WERI-Rb-1 (cell line): ENCODE data around the gene SBK3.

ENCODE experiments used
- DNase-seq: peaks from one replicate; pipeline ENCODE4 v3.0.0-alpha.2; 2020
- H3K27ac ChIP-seq: fragments of 250-450 bp; sonication (Bioruptor Pico); 2 replicates; pipeline ENCODE4 v1.5.1; 2020; ENCODE audit warnings: mild to moderate bottlenecking, moderate library complexity
- H3K27me3 ChIP-seq: fragments of 250-450 bp; sonication (Bioruptor Pico); 2 replicates; pipeline ENCODE4 v1.5.1; 2021; ENCODE audit warnings: mild to moderate bottlenecking, low read depth, moderate library complexity; ENCODE audit not compliant: insufficient read depth, severe bottlenecking
- H3K36me3 ChIP-seq: fragments of 250-450 bp; sonication (Bioruptor Pico); 2 replicates; pipeline ENCODE4 v1.5.1; 2020; ENCODE audit warnings: mild to moderate bottlenecking, moderate library complexity
- H3K4me3 ChIP-seq: 2 replicates; pipeline ENCODE4 v1.5.1; 2011; ENCODE audit warnings: low read depth, mild to moderate bottlenecking, control low read depth, low read length
- H3K9me3 ChIP-seq: fragments of 250-450 bp; sonication (Bioruptor Pico); 2 replicates; pipeline ENCODE4 v1.5.1; 2021; ENCODE audit warnings: mild to moderate bottlenecking, moderate library complexity; ENCODE audit not compliant: severe bottlenecking
- CTCF ChIP-seq: IDR thresholded peaks from 2 replicates; pipeline ENCODE4 v1.5.1; 2011; ENCODE audit warnings: low read depth, mild to moderate bottlenecking, control low read depth, inconsistent platforms, low read length

Gene SBK3

GRCh38 chr19:55546011-55546410 is 668 bp upstream of the SBK3 start:
- no peaks in the 10 kb centered on the region for H3K36me3 ChIP-seq
- no peak overlapping the region for H3K4me3 ChIP-seq
- no peak overlapping the region for H3K27ac ChIP-seq
- no peaks in the 10 kb centered on the region for H3K27me3 ChIP-seq
- no peak for TF ChIP-seq CTCF
- no peaks in the 10 kb centered on the region for H3K9me3 ChIP-seq
- no peak for DNase-seq

- Histone ChIP-seq H3K27ac (no peak overlapping the region), H3K4me3 (no peak overlapping the region), H3K36me3 (no peaks in the 10 kb centered on the region), H3K27me3 (no peaks in the 10 kb centered on the region), H3K9me3 (no peaks in the 10 kb centered on the region)
- no peak for TF ChIP-seq CTCF
- no peak for DNase-seq
Measured at GRCh38 chr19:55544776-55545439, 435 bp downstream of the SBK3 start.

GRCh38 chr19:55544014-55544413 is 1.3 kb downstream of the SBK3 start:
- no peak overlapping the region for H3K27ac ChIP-seq
- no peaks in the 10 kb centered on the region for H3K36me3 ChIP-seq
- no peaks in the 10 kb centered on the region for H3K9me3 ChIP-seq
- no peak for DNase-seq
- H3K4me3 ChIP-seq = no peak overlapping the region
- H3K27me3 ChIP-seq = no peaks in the 10 kb centered on the region
- no peak for TF ChIP-seq CTCF

- H3K9me3 ChIP-seq = no peaks in the 10 kb centered on the region
- no peaks in the 10 kb centered on the region for H3K36me3 ChIP-seq
- H3K27ac ChIP-seq = no peak overlapping the region
- no peaks in the 10 kb centered on the region for H3K27me3 ChIP-seq
- no peak for DNase-seq
- H3K4me3 ChIP-seq = no peak overlapping the region
- TF ChIP-seq CTCF = no peak
Measured at GRCh38 chr19:55543567-55543966, 1.8 kb downstream of the SBK3 start.

GRCh38 chr19:55542292-55542855 is 3.0 kb downstream of the SBK3 start:
- no peak for DNase-seq
- Histone ChIP-seq H3K4me3 (no peak overlapping the region), H3K36me3 (no peaks in the 10 kb centered on the region), H3K9me3 (no peaks in the 10 kb centered on the region), H3K27me3 (no peaks in the 10 kb centered on the region), H3K27ac (no peak overlapping the region)
- TF ChIP-seq CTCF = no peak

- no peaks in the 10 kb centered on the region for H3K27me3 ChIP-seq
- H3K27ac ChIP-seq = peak overlapping the region; percentile 44
- no peak for DNase-seq
- H3K36me3 ChIP-seq = no peaks in the 10 kb centered on the region
- no peak for TF ChIP-seq CTCF
- no peak overlapping the region for H3K4me3 ChIP-seq
- H3K9me3 ChIP-seq = no peaks in the 10 kb centered on the region
Measured at GRCh38 chr19:55541091-55541490, 4.3 kb downstream of the SBK3 start.
